HFF-Myc (cell line): ENCODE measurements around the gene ADGRL2.
A peak's percentile ranks its signal among the peaks of the same experiment; 100 is the strongest.

Source experiments
- DNase-seq: peaks from one replicate; pipeline ENCODE4 v3.0.0-alpha.2; 2011; ENCODE audit warnings: low read depth; ENCODE audit errors: extremely low read depth
- H3K4me3 ChIP-seq: replicated peaks from 2 replicates; pipeline ENCODE4 v1.5.1; 2011; ENCODE audit warnings: low read depth, mild to moderate bottlenecking, control low read depth, low read length
- TF ChIP-seq, protein P1 (sequence below): IDR thresholded peaks from 2 replicates; pipeline ENCODE4 v1.5.1; 2012; ENCODE audit warnings: mild to moderate bottlenecking, low read depth, low read length, control low read depth; ENCODE audit errors: missing control alignments

Gene ADGRL2

DNA sequence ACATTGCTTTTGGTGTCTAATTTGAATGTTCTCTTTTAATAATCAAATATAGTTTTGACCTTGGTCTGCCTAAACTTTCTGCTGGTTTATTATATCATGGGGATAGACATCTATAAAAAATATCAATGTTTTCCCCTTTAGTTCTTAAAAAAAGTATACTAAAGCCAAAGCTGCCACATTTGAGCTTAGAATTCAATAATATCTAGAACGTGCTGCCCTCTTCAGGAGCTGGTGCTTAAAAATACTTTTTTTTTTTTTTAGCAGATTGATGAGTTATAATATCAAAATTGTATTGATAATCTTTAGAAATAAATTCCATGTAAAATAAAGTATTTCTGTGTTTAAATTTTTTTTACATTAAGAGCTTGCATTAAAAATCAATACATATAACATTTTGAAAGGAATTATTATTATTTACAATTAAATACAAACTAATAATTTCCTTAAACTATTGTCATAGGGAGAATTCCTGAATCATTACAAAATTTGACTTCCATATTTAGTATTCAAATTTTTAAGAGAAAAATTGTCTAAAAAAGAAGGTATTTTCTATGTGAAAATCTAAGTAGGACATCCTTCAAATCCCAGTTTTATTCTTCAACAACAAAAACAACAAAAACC, 40.1 kb upstream of the ADGRL2 start:
- TF ChIP-seq, protein P1, sequence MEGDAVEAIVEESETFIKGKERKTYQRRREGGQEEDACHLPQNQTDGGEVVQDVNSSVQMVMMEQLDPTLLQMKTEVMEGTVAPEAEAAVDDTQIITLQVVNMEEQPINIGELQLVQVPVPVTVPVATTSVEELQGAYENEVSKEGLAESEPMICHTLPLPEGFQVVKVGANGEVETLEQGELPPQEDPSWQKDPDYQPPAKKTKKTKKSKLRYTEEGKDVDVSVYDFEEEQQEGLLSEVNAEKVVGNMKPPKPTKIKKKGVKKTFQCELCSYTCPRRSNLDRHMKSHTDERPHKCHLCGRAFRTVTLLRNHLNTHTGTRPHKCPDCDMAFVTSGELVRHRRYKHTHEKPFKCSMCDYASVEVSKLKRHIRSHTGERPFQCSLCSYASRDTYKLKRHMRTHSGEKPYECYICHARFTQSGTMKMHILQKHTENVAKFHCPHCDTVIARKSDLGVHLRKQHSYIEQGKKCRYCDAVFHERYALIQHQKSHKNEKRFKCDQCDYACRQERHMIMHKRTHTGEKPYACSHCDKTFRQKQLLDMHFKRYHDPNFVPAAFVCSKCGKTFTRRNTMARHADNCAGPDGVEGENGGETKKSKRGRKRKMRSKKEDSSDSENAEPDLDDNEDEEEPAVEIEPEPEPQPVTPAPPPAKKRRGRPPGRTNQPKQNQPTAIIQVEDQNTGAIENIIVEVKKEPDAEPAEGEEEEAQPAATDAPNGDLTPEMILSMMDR: peak; percentile 14
- no peak overlapping the region for H3K4me3 ChIP-seq
- DNase-seq: no peak

DNA sequence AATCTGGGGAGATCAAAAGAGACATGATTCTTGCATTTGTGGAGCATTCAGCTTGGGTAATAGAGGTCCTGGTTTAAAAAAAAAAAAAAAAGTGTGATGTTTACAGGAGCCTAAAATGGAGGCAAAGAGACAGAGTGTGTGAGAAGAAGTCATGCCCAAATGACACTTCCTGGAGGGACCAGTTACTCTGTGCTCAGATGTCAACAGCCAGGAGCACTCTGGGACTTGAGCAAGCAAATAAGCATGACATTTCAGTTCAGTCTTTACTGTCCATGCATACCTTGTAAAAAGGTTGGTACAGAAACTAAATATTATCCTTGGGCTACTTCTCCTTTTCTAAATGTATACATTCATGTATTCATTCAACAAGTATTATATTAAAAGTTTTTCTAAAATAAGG, 25.2 kb upstream of the ADGRL2 start:
- TF ChIP-seq, protein P1: no peak
- no peak for DNase-seq
- no peak overlapping the region for H3K4me3 ChIP-seq

DNA sequence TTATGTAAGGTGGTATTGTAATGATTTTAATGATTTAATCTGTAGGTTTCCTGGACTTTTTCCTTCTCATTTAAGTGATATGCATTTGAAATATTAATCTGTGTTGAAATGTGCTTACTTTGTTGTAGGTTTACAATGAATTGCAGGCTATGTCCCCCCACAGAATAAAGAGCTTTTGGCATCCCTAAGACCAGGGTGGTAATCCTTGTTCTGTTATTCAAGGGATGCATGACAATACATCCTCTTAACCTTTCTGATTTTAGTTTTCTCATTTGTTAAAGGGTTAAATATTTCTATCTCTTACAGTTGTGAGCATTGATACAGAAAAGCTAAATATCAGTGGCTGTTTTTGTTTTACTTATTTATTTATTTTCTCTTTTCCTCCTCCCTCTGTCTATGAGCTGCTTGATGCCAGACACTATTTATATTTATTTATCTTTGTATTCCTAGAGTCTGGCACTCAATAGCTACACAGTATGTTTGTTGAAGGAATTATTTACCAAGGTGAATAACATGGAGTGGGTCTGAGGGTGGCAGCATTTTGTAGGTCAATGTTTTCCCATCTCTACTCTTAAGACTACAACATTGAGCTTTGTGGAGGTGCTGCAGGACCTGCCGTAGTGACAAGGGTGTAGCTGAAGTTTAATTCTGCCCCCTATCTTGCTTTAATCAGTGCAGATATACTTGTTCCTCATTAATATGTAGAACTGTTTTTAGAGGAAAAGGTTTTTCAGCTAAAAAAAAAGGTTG, 19.9 kb upstream of the ADGRL2 start:
- no peak overlapping the region for H3K4me3 ChIP-seq
- DNase-seq: no peak
- TF ChIP-seq, protein P1: no peak

GRCh38 chr1:81781749-81782148, 19.0 kb upstream of the ADGRL2 start:
- TF ChIP-seq, protein P1: no peak
- no peak for DNase-seq
- H3K4me3 ChIP-seq: no peak overlapping the region

DNA sequence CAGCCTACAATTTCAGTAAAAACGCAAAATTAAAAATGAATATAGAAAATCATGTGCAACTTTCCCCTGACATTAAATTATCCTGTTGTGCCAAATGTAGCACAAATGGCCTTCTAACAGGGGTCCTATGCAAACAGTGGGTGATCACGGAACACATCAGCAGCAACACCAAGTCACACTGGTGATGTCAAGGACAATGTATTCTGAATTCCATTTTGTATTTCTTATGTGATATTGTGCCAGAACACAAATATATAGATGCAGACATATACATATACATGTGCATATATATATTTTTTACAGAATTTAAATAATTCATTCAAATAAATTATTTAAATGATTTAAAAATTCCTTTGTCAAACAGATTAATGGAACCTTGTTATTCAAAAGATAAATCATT, 8.6 kb upstream of the ADGRL2 start:
- no peak overlapping the region for H3K4me3 ChIP-seq
- DNase-seq: no peak
- TF ChIP-seq, protein P1: no peak

GRCh38 chr1:81797701-81798100, 3.0 kb upstream of the ADGRL2 start:
- H3K4me3 ChIP-seq: no peak overlapping the region
- TF ChIP-seq, protein P1: no peak
- no peak for DNase-seq
